Right ventricle myocardium inferior (tissue), 1 donor: ENCODE measurements around the gene TMBIM1. TPM values are rescaled to one million over a fixed set of nuclear protein-coding genes. Genes with fewer than 3 reads are reported as not detected.
"Not testable (repeated sequence)": the region's sequence is repeated elsewhere in the genome, so short reads cannot be mapped to it uniquely, and the experiment has no call there.

ENCODE experiments used
- ATAC-seq: fragments of 200-7000 bp; cut with Tn5 transposase; one replicate; pipeline ENCODE4 v1.9.1; 2020; ENCODE audit warnings: mild to moderate bottlenecking, moderate library complexity
- DNase-seq: peaks from one replicate; pipeline ENCODE4 v3.0.0; 2021; ENCODE audit errors: missing footprints
- intact Hi-C: fragments of 100-400 bp; cut with DNase I; formaldehyde crosslinking; loops from one replicate; pipeline ENCODE4 v1.11.0; 2022
- total RNA-seq: library from RNA; stranded (reverse); fragmentation: NEBNext Ultra II Directional; extraction: Animal tissue kit (Norgen Biotek cat#: 25700); gene quantifications from one replicate; pipeline ENCODE4 v1.2.1, GENCODE V29; 2021
- donor health status: DM: no; HTN: yes; CAD: no; lungs with severe emphysema.

The TMBIM1 gene
- total RNA-seq, 1 donor from 2014 or later = 138 TPM

DNA sequence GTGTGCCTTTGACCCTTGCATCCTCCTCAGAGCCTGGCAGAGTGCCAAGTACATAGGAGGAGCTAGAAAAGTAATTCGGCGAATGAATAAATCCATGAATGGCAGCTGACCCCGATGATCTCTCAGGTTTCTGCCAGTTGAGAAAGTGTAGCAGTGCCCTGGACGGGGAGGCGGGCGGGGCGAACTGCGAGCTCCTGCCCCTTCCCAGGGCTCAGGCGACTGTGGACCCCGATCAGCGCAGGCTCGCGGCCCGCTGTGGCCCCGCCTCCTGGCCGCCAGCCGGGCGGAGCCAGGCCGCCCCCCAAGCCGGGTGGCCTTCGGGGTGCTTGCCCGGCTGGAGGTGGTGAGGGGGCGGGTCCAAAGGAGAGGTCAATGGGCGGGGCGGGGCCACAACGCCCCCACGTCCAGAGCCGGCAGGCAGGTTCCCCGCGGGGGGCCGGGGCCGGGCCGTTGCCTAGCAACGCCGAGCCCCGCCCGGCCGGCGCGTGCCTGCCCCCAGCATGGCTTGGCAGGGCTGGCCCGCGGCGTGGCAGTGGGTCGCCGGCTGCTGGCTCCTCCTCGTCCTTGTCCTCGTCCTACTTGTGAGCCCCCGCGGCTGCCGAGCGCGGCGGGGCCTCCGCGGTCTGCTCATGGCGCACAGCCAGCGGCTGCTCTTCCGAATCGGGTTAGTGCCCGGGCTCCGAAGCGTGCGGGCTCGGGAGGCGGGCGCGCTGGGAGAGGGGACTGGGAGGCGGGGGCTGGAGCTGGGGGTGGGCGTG is 30.6 kb upstream of the TMBIM1 start:
- intact Hi-C loops = loop anchor here (5.0 kb wide), 1 partner anchor 44 kb away; no protein-coding TSS in a partner anchor
- peak; percentile 83 for DNase-seq
- peak; percentile 87 for ATAC-seq

DNA sequence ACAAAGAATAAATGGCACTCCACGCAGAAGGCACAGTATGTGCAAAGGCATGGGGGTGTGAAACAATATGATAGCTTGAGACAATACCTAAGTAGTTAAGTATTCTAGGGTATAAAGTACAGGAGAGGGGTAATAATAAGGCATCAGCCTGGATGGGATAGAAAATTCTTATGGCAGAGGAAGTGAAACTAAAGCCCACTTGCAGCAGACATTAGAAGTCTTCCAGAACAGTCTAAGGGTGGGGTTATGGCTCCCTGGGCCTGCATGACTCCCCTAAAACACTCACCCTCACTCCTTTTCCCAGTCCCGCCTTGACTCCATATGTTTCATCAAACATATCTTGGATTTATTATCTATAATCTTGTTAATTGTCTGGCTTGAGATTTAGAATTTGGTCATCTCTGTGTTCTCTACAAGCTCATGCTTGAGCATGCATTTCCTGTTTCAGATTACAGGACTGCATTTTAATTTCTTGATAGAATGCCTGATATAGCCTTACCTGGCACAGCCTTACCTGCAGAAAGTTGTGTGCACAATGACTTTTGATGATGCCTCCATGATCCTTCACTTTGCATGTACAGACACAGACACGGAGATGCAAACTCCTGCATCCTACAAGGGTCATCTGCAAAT is 28.5 kb upstream of the TMBIM1 start:
- intact Hi-C loops = loop anchor here (5.0 kb wide), 1 partner anchor 46 kb away; no protein-coding TSS in a partner anchor
- ATAC-seq (no peak), DNase-seq (no peak)

DNA sequence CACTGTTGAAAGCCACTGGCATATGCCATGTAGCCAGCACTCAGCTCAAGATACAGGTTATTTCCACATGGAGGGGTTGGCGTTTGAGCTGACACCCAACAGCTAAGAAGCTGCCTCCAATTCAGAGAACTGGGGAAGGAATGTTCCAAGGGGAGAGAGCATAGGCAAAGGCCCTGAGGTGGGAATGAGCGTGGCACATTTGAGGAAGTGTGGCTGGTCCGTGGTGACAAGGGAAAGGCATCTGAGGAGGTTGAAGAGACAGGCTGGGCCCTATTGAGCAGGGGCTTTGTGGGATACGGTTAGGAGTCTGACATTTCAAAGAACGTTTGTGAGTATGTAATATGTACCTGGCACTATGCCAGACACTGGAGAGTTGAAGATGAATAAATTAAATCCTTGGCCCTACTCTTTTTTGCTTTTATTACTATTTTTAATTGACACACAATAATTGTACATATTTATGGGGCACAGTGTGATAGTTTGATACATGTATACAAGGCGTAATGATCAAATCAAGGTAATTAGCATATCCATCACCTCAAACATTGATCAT is 27.6 kb upstream of the TMBIM1 start:
- intact Hi-C loops = loop anchor here (5.0 kb wide), 1 partner anchor 47 kb away; no protein-coding TSS in a partner anchor
- no peak for ATAC-seq
- no peak for DNase-seq

DNA sequence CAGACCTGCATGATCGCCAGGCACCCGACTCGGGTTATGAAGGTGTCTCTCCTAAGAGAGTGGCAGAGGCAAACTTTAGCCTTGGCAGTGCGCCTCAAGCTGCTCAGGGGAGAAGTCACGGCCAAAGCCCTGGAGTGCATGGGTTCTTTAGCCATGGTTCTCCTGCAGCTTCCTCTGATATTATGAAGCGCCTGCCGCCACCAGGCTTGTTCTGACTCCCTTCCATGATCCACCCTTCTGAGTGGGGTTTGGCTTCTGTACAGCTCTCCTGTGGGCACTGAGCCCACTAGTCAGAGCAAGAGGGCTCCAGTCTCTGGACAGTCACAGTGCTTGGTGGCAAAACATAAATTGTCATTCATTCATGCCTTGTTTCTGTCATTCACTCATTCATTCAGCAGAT is 25.9 kb upstream of the TMBIM1 start:
- intact Hi-C loops = no loop called here
- ATAC-seq (no peak), DNase-seq (no peak)

DNA sequence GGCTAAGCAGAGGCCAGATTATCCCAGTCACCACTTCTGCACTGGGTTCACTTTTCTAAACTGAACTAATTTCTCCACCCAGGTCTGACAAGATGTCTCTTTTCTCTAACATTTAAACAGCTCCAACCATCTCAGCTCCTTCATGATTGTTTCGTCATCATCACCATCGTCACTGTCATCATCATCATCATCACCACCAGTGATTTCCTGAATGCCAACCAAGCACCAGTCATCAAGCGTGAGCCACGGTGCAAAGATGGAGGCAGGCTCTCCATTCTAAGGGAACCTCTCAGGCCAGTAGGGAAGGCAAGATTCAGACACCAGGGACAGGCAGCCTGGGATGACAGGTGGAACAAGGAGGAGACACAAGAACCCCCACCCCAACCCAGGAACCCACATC is 25.5 kb upstream of the TMBIM1 start:
- DNase-seq (no peak), ATAC-seq (no peak)
- intact Hi-C loops = no loop called here

DNA sequence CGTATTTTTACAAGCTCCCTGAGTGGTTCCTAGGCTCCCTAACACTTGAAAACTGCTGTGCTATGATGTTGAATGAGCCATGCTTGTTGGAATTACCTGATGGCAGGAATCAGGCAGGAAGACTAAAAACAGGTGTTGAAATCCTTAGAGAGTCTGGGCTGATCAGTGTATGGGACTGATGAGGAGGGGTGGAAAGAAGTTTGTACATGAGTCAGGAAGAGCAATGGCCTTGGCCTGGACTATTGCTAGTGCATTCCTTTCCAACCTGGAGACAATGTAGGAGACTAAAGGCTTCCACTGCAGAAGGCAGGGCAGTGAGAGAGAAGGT is 25.0 kb upstream of the TMBIM1 start:
- ATAC-seq = no peak
- intact Hi-C loops = no loop called here
- DNase-seq = no peak

DNA sequence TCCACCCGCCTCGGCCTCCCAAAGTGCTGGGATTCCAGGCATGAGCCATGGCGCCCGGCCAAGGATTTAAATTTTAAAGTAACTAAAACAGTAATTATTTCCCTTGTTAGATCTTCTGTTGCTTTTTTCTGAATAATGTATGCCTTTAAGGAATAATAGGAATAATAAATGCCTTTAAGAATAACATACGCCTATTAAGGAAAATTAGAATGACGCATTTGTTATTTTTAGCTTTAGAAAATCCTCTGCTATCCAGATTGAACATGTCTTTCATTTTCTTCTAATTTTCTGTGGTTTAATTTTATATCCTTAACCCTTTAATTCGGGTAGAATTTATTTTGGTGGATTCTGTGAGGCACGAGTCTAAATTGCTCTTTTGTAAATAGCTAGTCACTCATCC is 23.1 kb upstream of the TMBIM1 start:
- no peak for DNase-seq
- intact Hi-C loops = no loop called here
- no peak for ATAC-seq

DNA sequence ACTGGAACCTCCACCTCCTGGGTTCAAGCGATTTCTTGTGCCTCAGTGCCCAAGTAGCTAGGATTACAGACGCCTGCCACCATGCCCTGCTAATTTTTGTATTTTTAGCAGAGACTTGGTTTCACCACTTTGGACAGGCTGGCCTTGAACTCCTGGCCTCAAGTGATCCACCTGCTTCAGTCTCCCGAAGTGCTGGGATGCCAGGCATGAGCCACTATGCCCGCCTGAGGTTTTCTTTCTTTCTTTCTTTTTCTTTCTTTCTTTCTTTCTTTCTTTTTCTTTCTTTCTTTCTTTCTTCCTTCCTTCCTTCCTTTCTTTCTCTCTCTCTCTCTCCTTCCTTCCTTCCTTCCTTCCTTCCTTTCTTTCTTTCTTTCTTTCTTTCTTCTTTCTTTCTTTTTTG is 22.5 kb upstream of the TMBIM1 start:
- ATAC-seq, DNase-seq, intact Hi-C loops: not testable (repeated sequence)

DNA sequence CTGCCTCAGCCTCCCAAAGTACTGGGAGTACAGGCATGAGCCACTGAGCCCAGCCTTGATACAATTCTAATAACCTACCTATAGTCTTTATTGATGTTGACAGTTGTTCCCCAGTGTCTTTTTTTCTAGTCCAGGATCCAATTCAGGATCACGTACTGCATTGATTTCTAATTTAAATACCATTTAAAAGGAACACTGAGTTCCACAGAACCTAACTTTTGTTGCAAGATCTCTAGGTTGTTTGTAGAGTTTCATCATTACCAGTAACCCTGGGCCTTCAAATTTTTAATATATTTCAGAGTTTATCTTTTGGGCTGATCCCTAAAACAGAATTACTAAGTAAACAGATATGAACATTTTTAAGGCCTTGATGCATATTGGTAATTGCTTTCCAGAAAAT is 21.1 kb upstream of the TMBIM1 start:
- intact Hi-C loops = no loop called here
- ATAC-seq (no peak), DNase-seq (no peak)

DNA sequence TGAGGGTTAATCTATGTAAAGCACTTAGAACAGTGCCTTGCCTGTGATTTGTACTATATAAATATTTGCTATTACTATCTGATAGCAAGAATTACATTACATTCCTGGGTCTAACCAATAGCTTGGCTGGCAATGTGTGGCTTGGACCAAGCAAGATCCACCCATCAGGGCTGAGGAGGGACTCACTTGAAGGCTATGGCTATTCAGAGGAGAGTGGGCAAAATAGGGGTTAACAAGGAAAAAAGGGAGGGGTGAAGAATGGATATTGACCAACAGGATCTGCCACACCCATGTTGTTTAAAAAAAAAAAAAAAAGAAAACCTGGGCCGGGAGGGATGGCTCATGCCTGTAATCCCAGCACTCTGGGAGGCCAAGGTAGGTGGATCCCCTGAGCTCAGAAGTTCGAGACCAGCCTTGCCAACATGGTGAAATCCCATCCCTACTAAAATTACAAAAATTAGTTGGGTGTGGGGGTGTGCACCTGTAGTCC is 20.0 kb upstream of the TMBIM1 start:
- ATAC-seq (no peak), DNase-seq (no peak)

DNA sequence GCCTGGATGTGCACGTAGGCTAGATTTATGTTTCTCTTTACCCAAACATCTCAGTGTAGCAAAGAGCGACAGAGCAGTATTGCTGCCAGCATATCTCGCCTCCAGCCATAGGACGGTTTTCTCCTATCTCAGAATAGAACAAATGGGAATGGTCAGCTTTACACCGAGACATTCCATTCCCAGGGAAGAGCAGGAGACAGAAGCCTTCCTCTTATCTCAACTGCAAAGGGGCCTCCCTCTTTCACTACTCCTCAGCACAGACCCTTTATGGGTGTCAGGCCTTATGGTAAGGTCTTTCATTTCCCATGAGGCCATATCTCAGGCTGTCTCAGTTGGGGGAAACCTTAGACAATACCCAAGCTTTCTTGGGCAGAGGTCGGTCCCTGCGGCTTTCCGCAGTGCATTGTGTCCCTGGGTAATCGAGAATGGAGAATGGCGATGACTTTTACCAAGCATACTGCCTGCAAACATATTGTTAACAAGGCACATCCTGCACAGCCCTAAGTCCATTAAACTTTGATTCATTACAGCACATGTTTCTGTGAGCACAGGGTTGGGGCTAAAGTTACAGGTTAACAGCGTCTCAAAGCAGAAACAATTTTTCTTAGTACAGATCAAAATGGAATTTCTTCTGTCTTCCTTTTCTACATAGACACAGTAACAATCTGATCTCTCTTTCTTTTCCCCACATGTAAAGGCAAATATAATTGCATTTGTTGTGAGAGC is 19.4 kb upstream of the TMBIM1 start:
- ATAC-seq, intact Hi-C loops, DNase-seq: not testable (repeated sequence)

More for the DNA sequence above, 20.0 kb upstream of the TMBIM1 start:
- intact Hi-C loops = no loop called here

DNA sequence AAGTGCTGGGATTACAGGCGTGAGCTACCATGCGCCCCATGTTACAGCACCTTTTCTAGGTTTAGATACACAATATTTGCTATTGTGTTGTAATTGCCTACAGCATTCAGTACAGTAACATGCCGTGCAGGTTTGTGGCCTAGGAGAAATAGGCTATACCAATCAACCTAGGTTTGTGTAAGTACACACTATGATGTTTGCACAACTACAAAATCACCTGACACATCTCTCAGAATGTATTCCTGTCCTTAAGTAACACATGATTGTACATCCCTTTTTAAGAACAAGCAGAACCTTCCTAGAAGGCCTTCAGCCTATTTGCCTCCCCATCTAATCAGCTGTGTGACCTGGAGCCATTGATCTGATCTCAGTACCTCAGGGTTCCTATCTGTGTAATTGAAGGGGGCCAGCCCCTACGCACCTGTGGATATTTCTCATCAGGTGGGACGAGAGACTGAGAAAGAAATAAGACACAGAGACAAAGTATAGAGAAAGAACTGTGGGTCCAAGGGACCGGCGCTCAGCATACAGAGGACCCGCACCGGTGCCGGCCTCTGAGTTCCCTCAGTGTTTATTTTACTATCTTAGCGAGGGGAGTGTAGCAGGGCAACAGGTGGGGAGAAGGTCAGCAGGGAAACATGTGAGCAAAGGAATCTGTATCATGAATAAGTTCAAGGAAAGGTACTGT is 18.7 kb upstream of the TMBIM1 start:
- intact Hi-C loops = no loop called here
- no peak for DNase-seq
- ATAC-seq = no peak

DNA sequence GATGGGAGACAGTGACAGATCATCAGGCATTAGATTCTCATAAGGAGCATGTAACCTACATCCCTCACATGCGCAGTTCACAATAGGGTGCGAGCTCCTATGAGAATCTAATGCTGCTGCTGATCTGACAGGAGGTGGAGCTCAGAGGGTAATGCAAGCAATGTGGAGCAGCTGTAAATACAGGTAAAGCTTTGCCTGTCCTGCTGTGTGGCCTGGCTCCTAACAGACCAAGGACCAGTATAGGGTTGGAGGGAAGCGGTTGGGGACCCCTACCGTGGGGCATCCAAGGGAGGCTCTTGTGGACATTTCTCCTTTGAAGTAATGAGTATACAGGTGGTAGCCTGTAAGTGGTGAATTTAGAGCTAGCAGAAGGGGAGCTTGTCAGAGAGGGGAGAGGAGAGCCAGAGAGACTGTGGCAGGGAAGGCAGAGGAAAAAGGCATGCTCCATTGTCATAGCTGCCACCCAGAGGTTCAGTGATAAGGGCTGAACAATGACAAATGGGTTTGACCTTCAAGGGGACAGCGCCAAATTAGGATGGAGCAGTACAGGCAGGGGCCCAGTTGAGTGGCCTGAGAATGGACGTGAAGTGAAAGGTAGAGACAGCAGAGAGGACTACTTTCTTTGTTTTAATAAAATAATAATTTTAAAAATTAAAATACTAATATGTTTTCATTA is 15.2 kb upstream of the TMBIM1 start:
- DNase-seq (no peak), ATAC-seq (peak; percentile 69)
- intact Hi-C loops = no loop called here

DNA sequence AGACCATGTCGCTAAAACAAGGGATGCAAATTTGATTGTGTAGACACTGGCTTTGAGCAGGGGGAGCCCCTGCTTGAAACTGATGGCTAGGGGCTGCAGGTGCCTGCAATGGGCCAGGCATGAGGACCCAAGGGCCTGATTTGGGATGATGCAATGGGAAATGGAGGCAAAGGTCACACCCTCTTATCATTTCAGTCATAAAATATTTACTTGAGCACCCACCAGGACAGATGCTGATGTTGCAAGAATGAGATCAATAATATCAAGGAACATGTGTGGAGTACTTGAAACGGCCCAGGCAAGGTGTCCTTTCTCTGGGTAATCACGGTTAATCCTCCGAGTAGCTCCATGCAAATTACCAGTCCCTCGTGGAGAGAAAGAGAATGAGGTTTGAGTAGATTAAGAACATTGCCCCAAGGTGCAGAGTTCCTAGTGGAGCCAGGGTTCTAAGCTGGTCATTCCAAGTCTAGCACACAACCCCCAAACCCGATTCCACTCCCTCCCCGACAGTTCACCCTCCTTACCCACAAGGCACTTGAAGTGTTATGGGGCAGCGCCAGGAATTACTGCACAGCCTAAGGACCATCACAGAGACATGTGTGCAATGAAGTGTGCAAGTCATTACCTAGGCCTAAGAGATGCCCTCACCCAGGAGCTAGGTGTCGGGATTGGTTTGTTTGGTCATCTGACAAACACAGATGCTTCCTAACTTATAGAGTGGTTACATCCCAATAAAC is 14.0 kb upstream of the TMBIM1 start:
- intact Hi-C loops = no loop called here
- DNase-seq = no peak

DNA sequence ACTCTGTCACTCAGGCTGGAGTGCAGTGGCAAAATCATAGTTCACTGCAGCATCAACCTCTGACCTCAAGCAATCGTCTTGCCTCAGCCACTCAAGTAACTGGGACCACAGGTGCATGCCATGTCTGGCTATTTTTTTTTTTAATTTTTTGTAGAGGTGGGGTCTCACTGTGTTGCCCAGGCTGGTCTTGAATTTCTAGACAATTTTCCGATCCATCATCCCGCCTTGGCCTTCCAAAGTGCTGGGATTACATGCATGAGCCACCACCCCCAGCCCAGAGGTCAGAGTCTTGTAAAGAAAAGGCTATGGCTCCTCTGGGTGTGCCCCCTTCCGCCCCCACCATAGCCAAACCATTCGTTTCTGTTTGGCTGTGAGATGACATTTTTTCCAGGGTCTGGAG is 13.1 kb upstream of the TMBIM1 start:
- no peak for ATAC-seq
- intact Hi-C loops = no loop called here
- DNase-seq = no peak

More for the DNA sequence above, 14.0 kb upstream of the TMBIM1 start:
- no peak for ATAC-seq

DNA sequence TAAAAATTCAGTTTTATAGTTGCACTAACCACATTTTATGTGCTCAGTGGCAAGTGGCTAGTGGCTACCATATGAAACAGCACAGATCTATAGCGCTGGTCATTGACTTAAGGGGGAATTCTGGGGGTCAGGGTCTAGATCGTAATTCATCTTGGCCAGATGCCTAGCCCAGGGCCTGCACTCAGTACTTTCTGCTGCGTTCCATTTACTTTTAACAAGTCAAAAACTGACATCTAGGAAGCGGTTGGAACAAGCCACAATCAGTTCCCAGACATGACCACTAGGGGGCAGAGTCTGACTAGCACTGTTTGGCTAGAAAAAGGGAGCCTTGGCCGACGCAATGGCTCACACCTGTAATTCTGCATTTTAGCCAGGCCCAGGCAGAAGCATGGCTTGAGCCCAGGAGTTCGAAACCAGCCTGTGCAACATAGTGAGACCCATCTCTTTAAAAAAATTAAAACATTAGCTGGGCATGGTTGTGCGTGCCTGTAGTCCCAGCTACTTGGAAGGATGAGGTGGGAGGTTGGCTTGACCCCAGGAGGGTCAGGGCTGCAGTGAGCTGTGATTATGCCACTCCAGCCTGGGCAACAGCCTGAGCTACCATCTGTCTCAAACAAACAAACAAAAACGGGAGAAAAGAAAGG is 9.0 kb upstream of the TMBIM1 start:
- intact Hi-C loops = loop anchor here (1.0 kb wide), 1 partner anchor 55 kb away; the partner anchor contains the start of gene CATIP
- ATAC-seq (peak; percentile 65), DNase-seq (peak; percentile 84)

DNA sequence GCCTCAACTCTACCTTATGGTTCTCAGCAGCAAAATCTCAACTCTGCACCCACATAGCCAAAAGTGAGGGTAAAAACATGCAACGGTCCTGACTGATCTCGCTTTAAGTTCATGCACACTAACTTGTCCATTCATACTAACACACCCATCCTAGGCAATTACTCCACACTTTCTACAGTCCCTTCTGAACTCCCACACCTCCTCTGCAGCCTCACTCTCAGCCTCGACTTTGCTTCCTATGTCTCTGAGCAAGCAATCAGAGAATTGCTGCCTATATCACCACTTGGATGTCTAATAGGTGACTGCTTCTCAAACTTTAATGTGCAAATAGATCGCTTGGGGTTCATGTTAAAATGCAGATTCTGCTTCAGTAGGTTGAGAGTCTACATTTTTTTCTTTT is 7.8 kb upstream of the TMBIM1 start:
- DNase-seq (no peak), ATAC-seq (no peak)
- intact Hi-C loops = no loop called here
